Fibroblast of the aortic adventitia (primary cell): ENCODE results near the gene PTPRR. TPM values are rescaled to one million over a fixed set of nuclear protein-coding genes. Genes with fewer than 3 reads are reported as not detected.
A peak's percentile ranks its signal among the peaks of the same experiment; 100 is the strongest.

Source experiments
- DNase-seq: peaks from one replicate; pipeline ENCODE4 v3.0.0-alpha.2; 2010; ENCODE audit warnings: low read depth
- H3K4me3 ChIP-seq: 2 replicates; pipeline ENCODE4 v1.5.1; 2011; ENCODE audit warnings: low read depth, mild to moderate bottlenecking, control low read depth, low read length, moderate library complexity
- CTCF ChIP-seq: IDR thresholded peaks from 2 replicates; pipeline ENCODE4 v1.5.1; 2011; ENCODE audit warnings: mild to moderate bottlenecking, low read length, control low read depth, inconsistent platforms; ENCODE audit not compliant: insufficient read depth
- total RNA-seq: library from RNA; depleted of rRNA; stranded (reverse); fragments of >200 nt; gene quantifications from 2 replicates; pipeline ENCODE4 v1.2.3, GENCODE V29; 2012; ENCODE audit warnings: low replicate concordance

PTPRR gene
- total RNA-seq, 1 donor = 1.4 TPM

GRCh38 chr12:70838127-70838526, 82.4 kb downstream of the PTPRR start:
- no peak for TF ChIP-seq CTCF
- H3K4me3 ChIP-seq = no peak overlapping the region
- DNase-seq = no peak

- TF ChIP-seq CTCF = no peak
- no peak overlapping the region for H3K4me3 ChIP-seq
- no peak for DNase-seq
These were observed 83.5 kb downstream of the PTPRR start for GRCh38 chr12:70837026-70837425.

DNA sequence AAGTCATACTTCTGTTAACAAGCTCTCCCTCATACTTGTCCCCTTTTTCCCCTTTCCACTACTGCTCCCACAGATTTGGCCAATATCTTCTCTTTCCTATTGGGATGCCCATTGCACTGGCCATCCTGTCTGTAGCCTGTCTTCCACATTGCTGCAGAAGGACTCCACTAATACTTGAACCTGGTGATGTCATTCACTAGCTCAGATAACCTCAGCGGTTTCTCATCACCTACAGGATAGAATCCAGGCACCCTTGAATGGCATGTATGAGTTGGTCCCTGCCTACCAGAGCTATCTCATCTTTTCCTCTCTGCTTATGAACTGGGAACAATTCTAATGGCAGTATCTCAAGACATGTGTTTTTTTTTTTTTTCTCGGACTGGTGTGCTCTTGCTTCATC, 84.6 kb downstream of the PTPRR start:
- no peak overlapping the region for H3K4me3 ChIP-seq
- DNase-seq = no peak
- TF ChIP-seq CTCF = no peak

DNA sequence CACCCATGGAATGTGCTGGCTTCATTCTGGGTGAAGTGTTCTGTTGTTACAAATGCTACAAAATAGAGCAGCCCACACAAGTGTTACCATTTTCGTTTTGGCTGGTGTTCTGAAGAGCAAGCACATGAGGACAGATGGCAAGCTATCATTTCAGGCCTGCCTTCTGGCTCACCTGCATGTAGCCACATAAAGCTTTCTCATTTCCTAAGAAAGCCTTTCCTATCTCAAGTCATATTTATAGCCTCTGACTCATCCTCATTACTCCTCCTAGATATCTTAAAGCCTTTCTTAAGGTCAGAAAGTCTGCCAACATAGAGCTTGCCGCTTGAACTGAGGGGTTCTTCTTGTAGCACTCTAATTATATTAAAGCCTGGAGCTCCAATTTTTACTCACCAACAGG, 89.0 kb downstream of the PTPRR start:
- no peak overlapping the region for H3K4me3 ChIP-seq
- no peak for TF ChIP-seq CTCF
- peak; percentile 45 for DNase-seq

DNA sequence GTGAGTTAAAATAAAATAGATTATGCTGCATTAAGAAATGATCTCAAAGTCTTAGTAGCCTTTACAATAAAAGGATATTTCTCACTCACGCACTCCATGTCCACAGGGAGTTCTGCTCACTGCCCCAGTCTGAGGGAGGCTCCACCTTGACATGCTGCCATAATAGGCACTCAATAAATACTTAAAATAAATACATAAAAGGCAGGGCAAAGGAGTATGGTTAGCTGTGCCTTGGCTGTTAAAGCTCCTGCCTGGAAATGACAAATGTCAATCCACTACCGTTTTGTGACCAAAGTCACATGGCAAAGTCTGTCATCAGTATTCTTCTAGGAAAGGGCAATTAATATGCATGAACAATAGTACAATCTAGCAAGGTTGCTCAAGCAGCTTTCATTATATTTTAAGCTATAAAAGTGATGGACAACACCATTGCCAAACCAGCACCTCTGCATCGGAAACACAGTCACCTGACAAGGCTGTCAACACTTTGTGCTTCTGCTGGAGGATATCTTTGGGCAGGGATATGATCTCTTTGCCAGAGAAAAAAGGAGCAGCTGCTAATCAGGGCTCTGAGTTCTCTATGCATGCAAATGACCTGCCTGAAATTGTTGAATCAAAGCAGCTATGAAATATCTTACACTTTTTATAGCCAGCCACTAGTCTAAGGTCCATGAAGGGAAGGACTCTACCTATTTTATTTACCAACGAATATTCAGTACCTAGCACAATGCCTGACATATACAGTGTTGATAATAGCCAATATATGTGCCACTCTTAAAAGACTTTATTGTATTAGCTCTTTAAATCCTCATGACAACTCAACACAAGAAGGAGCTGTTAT, 90.1 kb downstream of the PTPRR start:
- no peak for TF ChIP-seq CTCF
- DNase-seq = no peak
- no peak overlapping the region for H3K4me3 ChIP-seq

- no peak for TF ChIP-seq CTCF
- no peak for DNase-seq
- H3K4me3 ChIP-seq = no peak overlapping the region
These were observed 91.5 kb downstream of the PTPRR start for GRCh38 chr12:70829070-70829469.

- no peak overlapping the region for H3K4me3 ChIP-seq
- TF ChIP-seq CTCF = no peak
- DNase-seq = peak; percentile 38
These were observed 92.2 kb downstream of the PTPRR start for GRCh38 chr12:70828351-70828750.
